GM12878 (cell line): Measurements from ENCODE around the gene TRIM71. TPM values are rescaled to one million over a fixed set of nuclear protein-coding genes. Genes with fewer than 3 reads are reported as not detected.

Experiments used
- ATAC-seq: fragments of 200-7000 bp; cut with Tn5 transposase; 3 replicates; pipeline ENCODE4 v1.9.1; 2020; ENCODE audit warnings: mild to moderate bottlenecking, moderate library complexity
- BruUV-seq: library from RNA; stranded (reverse); fragments of 400-500 nt; replicated peaks from 2 replicates; lab custom pipeline; 2021; lab: Mats Ljungman, UMichigan
- CTCF ChIA-PET: fragments of 300-600 bp; sonication (Branson Sonifier 250); formaldehyde crosslinking; extraction: SDS; loops from one replicate; lab custom pipeline; 2021; ENCODE audit warnings: inconsistent platforms; lab: Yijun Ruan, JAX
- POLR2A ChIA-PET: fragments of 350-600 bp; formaldehyde crosslinking; extraction: SDS; loops from one replicate; lab custom pipeline; 2021; ENCODE audit warnings: inconsistent platforms; lab: Charles Lee
- RAD21 ChIA-PET: fragments of 300-600 bp; sonication (Branson Sonifier 250); formaldehyde crosslinking; loops from one replicate; lab custom pipeline; 2023; ENCODE audit warnings: antibody characterized with exemption; ENCODE audit not compliant: unreplicated experiment; lab: Charles Lee
- SMC1A ChIA-PET: fragments of 300-600 bp; sonication (Branson Sonifier 250); formaldehyde crosslinking; loops from one replicate; lab custom pipeline; 2023; ENCODE audit not compliant: unreplicated experiment, uncharacterized antibody; lab: Charles Lee
- DNase-seq: peaks from one replicate; pipeline ENCODE4 v3.0.0-alpha.2; 2011; ENCODE audit warnings: low read depth, low spot score
- FAIRE-seq: peaks from 3 replicates; lab custom pipeline; 2011; peaks lifted over from hg19 to GRCh38; lab: Jason Lieb, UNC
- H2AFZ ChIP-seq: 2 replicates; pipeline ENCODE4 v1.6.0; 2011; ENCODE audit warnings: low read depth, low read length, control low read depth; ENCODE audit not compliant: control insufficient read depth
- H3K27ac ChIP-seq: 2 replicates; pipeline ENCODE4 v1.5.1; 2011; ENCODE audit warnings: control low read depth; ENCODE audit not compliant: control insufficient read depth, insufficient read depth
- H3K27me3 ChIP-seq, 2 experiments: replicated peaks in 1 of 2; 2 replicates each; pipeline versions ENCODE4 v1.6.0 to v1.6.1; 2011; ENCODE audit warnings: low read length in 1 of 2; ENCODE audit not compliant: control insufficient read depth in 2 of 2, insufficient read depth in 2 of 2
- H3K36me3 ChIP-seq, 2 experiments: 2 replicates each; pipeline ENCODE4 v1.5.1; 2011; ENCODE audit warnings: low read length in 1 of 2; ENCODE audit not compliant: control insufficient read depth in 2 of 2, insufficient read depth in 2 of 2
- H3K4me1 ChIP-seq: 2 replicates; pipeline ENCODE4 v1.6.1; 2011; ENCODE audit warnings: mild to moderate bottlenecking, low read length, moderate library complexity, mixed read lengths; ENCODE audit not compliant: control insufficient read depth, insufficient read depth
- H3K4me2 ChIP-seq: 2 replicates; pipeline ENCODE4 v1.6.0; 2011; ENCODE audit warnings: control low read depth; ENCODE audit not compliant: control insufficient read depth, insufficient read depth
- H3K4me3 ChIP-seq: fragments of 200-600 bp; sonication (generic); 2 replicates; pipeline ENCODE4 v1.5.1; 2016
- H3K79me2 ChIP-seq: 2 replicates; pipeline ENCODE4 v1.6.0; 2011; ENCODE audit warnings: low read length; ENCODE audit not compliant: control insufficient read depth, insufficient read depth
- H3K9ac ChIP-seq: 2 replicates; pipeline ENCODE4 v1.8.0; 2011; ENCODE audit warnings: low read length, control low read depth, mixed read lengths; ENCODE audit not compliant: control insufficient read depth, insufficient read depth
- H3K9me3 ChIP-seq: replicated peaks from 3 replicates; pipeline ENCODE4 v1.5.1; 2011; ENCODE audit warnings: mild to moderate bottlenecking, low read length; ENCODE audit not compliant: control insufficient read depth, insufficient read depth
- H4K20me1 ChIP-seq: 2 replicates; pipeline ENCODE4 v1.6.0; 2011; ENCODE audit not compliant: control insufficient read depth, insufficient read depth
- MXI1 ChIP-seq: fragments of 150-350 bp; IDR thresholded peaks from 2 replicates; pipeline ENCODE4 v1.6.1; 2011; ENCODE audit warnings: low read depth, mild to moderate bottlenecking, inconsistent platforms, low read length, improper control_type of control experiment
- RB1 ChIP-seq: fragments of 450-650 bp; formaldehyde crosslinking; IDR thresholded peaks from 2 replicates; pipeline ENCODE4 v1.6.1; 2017; ENCODE audit warnings: mild to moderate bottlenecking, borderline replicate concordance
- RELA ChIP-seq: fragments of 450-650 bp; IDR thresholded peaks from 2 replicates; pipeline ENCODE4 v1.8.0; 2014; ENCODE audit warnings: borderline replicate concordance; ENCODE audit not compliant: partially characterized antibody
- SMARCA5 ChIP-seq: fragments of 450-650 bp; IDR thresholded peaks from 2 replicates; pipeline ENCODE4 v1.6.1; 2017; ENCODE audit warnings: mild to moderate bottlenecking
- SMC3 ChIP-seq: IDR thresholded peaks from 2 replicates; pipeline ENCODE4 v1.6.1; 2011; ENCODE audit warnings: low read length, improper control_type of control experiment, borderline replicate concordance
- ZNF622 ChIP-seq: fragments of 450-650 bp; IDR thresholded peaks from 2 replicates; pipeline ENCODE4 v1.6.1; 2017; ENCODE audit warnings: mild to moderate bottlenecking, inconsistent platforms
- WGBS: methylation state at CpG from one replicate; pipeline ENCODE4 v1.1.6; 2016; ENCODE audit warnings: low lambda C conversion rate; ENCODE audit not compliant: insufficient replicate concordance, insufficient coverage; ENCODE audit errors: missing lambda C conversion rate; 5-methylcytosine and 5-hydroxymethylcytosine counted together
- in situ Hi-C: fragments of 300-500 bp; cut with MboI; formaldehyde crosslinking; loops from 9 replicates; pipeline ENCODE4 v1.14.3; 2018; ENCODE audit warnings: mixed read lengths
- intact Hi-C: fragments of 100-400 bp; cut with micrococcal nuclease; formaldehyde crosslinking; loops from one replicate; pipeline ENCODE4 v1.14.2; 2022; ENCODE audit not compliant: unreplicated experiment
- polyA plus RNA-seq, 11 experiments: library from polyadenylated mRNA; depleted of rRNA in 4 of 11; unstranded in 6 of 11; stranded (reverse) in 5 of 11; fragments of >200 nt; fragmentation: Nextera tagmentation in 4 of 11; fragmentation: Illumina TruSeq in 1 of 11; extraction: Ambion mirVana in 4 of 11; extraction: Trizol in 1 of 11; gene quantifications; 1 replicate in 1 of 11; 2 replicates in 10 of 11; pipeline versions ENCODE4 v1.2.1 to v1.2.3, GENCODE V29; 2011 to 2016; ENCODE audit warnings: inconsistent platforms in 2 of 11, missing spikeins in 2 of 11, low read depth in 1 of 11
- total RNA-seq, 4 experiments: library from RNA; depleted of rRNA in 3 of 4; stranded (reverse); fragments of >200 nt in 3 of 4; fragmentation: Illumina TruSeq in 1 of 4; extraction: Trizol in 1 of 4; gene quantifications; 2 replicates each; pipeline versions ENCODE4 v1.2.1 to v1.2.3, GENCODE V29; 2013 to 2021

The TRIM71 gene
- total and polyA plus RNA-seq, 10 of the 15 experiments (the other 5 are each of a cell fraction or from before 2014, with no cell fraction given), result 0.02 to 1.8 (median 0.16) TPM

DNA sequence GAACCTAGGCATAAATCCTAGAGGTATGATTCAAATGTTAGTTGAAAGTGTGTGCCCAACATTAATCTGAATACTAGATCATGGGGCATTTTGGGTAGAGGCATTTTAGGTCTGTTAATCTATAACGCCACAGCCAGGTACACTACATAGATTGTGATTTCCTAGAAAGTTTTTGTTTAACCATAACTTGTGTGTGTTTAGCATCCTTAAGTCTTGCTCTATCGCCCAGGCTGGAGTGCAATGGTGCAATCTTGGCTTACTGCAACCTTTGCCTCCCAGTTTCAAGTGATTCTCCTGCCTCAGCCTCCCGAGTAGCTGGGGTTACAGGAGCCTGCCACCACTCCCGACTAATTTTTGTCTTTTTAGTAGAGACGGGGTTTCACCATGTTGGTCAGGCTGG, 59.1 kb downstream of the TRIM71 start (continued):
- TF ChIP-seq SMC3 (no peak), ZNF622 (no peak)

DNA sequence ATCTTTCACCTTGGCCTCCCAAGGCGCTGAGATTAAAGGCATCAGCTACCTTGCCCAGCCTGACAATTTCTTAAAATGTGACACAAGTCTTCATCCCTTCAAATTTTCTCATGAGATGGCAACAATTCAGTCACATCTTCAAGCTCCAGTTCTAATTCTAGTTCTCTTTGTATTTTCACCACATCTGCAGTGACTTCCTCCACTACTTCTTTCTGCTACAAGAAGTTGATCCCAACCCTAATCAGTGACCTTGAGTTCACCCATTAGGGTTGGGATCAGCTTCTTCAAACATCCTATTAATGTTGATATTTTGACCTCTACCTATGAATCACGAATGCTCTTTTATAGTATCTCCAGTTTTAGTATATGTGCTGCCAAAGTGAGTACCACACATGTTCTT, 59.8 kb downstream of the TRIM71 start:
- Histone ChIP-seq H3K4me1 (peaks cover 8% of the 10 kb centered on the region; the same call in 1 of the 2 replicates), H3K36me3 (no peaks in the 10 kb centered on the region)
- POLR2A ChIA-PET, result interaction anchor here (2.1 kb wide), 1 partner anchor 11 kb away, joined by 5 read pairs; no protein-coding TSS in a partner anchor
- FAIRE-seq, result no peak
- TF ChIP-seq SMARCA5, result no peak
- TF ChIP-seq MXI1, result no peak
- no peak for TF ChIP-seq RB1
- TF ChIP-seq RELA, result no peak
- TF ChIP-seq, all 136 proteins: peak for 0
- Histone ChIP-seq H3K4me3 (no peak overlapping the region), H3K9ac (no peak overlapping the region), H3K27me3 (no peaks in the 10 kb centered on the region), H3K79me2 (no peaks in the 10 kb centered on the region), H3K4me2 (no peak overlapping the region), H2AFZ (no peak overlapping the region), H4K20me1 (no peaks in the 10 kb centered on the region), H3K27ac (no peak overlapping the region), H3K9me3 (peaks cover 1% of the 10 kb centered on the region; the same call in 1 of the 3 replicates)
- ChIA-PET RAD21 (no interaction called here), SMC1A (interaction anchor here (0.5 to 3.1 kb wide), 4 partner anchors 11 to 286 kb away, joined by 3 to 25 read pairs (median 4); no protein-coding TSS in a partner anchor), CTCF (interaction anchor here (1.6 to 2.2 kb wide), 2 partner anchors 25 to 56 kb away, joined by 3 to 11 read pairs; no protein-coding TSS in a partner anchor)
- in situ Hi-C loops (no loop called here), intact Hi-C loops (no loop called here)
- BruUV-seq, result no TSS peak
- DNase-seq (no peak), ATAC-seq (no peak)
- WGBS, result 93% methylated on average over 2 of the region's 2 CpGs
